NAMALWA (cell line): Measurements from ENCODE around the gene TPRX1.
"Not testable (repeated sequence)": the region's sequence is repeated elsewhere in the genome, so short reads cannot be mapped to it uniquely, and the experiment has no call there.

Experiments
- DNase-seq: peaks from one replicate; pipeline ENCODE4 v3.0.0-alpha.2; 2015; ENCODE audit warnings: low spot score

The TPRX1 gene

DNA sequence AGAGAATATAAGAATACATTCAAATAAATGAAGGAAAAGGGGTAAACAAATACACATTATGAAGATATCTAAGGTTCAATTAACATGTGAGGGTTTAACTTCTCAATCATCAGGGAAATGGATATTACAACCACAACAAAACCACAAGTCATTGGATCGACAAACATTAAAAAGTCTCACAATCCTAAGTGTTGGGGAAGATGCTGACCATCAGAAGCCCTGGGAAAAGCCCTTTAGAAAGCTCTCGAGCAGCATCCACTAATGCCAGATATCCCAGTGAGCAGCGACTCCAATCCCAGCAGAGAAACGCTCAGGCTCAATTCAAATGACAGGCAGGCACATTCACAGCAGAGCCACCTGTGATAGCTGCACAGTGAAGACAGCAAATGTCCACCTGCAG lies 3.1 kb downstream of the TPRX1 start:
- no peak for DNase-seq

- DNase-seq = no peak
Observed at GRCh38 chr19:47798904-47799266, 5.5 kb downstream of the TPRX1 start.

DNA sequence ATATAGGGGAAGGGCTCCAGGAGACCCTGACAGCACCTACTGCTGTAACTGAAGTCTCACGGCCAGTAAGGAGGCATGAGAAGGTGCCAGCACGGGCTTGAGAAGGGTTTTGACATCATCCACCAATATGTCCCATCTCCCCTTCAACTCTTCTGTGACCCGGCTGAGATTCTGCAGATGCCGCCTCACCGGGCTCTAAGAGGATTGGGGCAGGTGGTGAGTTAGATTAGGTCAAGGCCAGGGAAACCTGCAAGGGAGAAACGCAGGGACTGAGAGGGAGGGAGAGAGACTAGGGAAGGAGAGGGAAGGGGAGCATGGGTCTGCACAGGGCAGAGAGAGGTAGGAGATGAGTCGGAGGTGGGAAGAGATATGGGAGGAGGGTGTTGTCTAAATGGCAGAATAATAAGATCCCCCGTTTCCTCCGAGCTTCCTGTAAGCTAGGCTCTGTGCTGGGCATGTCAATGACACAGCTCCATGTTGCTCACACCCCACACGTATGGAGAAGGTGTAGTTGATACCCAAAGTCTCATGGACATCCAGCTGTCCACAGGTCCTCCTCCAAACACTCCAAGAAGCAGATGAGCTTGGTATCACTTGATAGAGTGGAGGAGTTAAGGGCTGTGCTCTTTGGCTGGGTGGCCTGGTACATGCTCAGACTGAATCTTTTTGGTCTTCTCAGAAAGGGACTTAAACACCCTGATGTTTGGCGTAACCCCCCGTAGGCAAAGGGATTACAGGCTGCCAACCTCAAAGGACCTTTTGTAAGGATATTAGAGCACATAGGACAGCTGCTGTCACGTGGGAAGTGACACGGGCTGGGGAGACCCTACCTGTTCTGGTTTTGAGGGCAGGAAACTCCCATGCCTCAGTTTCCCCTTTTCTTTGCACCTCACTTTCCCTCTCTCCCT lies 6.1 kb downstream of the TPRX1 start:
- no peak for DNase-seq

- DNase-seq = no peak
Observed at GRCh38 chr19:47796785-47797184, 7.6 kb downstream of the TPRX1 start.

- no peak for DNase-seq
Observed at GRCh38 chr19:47794526-47794925, 9.8 kb downstream of the TPRX1 start.

- DNase-seq = no peak
Observed at GRCh38 chr19:47792616-47793015, 11.7 kb downstream of the TPRX1 start.

GRCh38 chr19:47790398-47790814 lies 13.9 kb downstream of the TPRX1 start:
- peak; percentile 81 for DNase-seq

- DNase-seq = not testable (repeated sequence)
Observed at GRCh38 chr19:47789811-47790210, 14.5 kb downstream of the TPRX1 start.

DNA sequence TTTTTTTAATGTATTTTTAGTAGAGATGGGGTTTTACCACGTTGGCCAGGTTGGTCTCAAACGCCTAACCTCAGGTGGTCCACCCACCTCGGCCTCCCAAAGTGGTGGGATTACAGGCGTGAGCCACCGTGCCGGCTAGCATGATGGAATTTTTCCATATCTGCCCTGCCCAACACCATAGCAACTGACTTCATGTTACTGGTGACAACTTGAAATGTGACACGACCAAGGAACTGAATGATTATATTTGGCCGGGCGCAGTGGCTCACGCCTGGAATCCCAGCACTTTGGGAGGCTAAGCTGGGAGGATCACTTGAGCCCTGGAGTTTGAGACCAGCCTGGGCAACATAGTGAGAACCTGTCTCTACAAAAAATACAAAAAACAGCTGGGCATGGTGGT lies 17.0 kb downstream of the TPRX1 start:
- DNase-seq = not testable (repeated sequence)

DNA sequence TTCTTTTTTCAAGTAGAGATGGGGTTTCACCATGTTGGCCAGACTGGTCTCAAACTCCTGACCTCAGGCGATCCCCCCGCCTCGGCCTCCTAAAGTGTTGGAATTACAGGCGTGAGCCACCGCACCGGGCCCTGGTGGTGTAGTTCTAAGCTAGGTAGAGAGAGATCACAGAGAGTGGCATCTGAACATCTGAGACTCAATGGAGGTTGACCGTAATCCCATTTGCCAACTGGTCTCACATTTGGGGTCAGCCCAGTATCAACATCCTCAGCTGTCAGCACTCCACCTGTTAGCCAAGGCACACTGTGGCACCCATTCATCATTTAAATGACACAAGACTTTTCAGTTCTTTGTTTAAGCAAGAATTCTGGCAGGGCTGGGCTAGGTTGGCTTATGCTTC lies 17.8 kb downstream of the TPRX1 start:
- DNase-seq = no peak

- DNase-seq = no peak
Observed at GRCh38 chr19:47781590-47782262, 22.6 kb downstream of the TPRX1 start.

DNA sequence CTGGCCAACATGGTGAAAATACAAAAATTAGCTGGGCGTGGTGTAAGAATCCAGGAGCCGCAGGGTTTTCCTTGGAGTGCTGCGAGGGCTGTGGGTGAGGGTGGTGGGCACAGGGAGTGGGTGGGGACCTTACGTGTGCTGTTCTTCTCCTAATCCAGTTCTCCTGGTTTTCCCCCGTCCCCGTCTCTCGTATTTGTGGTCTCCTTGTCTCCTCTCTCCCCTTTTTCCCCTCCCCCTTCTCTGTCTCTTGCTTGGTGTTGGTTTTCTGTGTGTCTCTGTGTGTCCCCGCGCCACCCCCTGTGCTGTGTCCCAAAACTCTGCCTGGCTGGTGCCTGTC lies 24.2 kb downstream of the TPRX1 start:
- no peak for DNase-seq

DNA sequence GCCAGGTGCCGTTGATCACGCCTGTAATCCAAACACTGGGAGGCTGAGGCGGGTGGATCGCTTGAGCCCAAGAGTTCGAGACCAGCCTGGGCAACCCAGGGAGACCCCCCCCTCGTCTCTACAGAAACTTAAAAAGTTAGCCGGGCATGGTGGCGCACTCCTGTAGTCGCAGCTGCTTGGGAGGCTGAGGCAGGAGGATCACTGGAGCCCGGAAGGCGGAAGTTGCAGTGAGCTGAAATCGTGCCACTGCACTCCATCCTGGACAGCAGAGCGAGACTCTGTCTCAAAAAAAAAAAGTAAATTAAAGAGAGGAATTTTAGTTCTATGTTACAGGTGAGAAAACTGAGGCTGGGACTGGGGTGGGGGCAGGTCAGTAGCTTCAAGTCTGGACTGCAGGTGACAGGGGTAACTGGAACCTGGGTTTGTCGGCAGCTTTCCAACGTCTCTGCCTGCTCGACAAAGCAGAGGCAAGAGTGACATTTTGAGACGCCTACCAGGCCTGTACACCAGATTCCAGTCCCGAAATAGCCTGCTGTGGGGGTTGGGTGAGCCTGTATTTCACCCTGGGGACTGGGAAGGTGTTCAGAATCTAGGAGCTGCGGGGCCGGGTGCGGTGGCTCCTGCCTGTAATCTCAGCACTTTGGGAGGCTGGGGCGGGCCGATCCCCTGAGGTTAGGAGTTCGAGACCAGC lies 24.7 kb downstream of the TPRX1 start:
- no peak for DNase-seq

DNA sequence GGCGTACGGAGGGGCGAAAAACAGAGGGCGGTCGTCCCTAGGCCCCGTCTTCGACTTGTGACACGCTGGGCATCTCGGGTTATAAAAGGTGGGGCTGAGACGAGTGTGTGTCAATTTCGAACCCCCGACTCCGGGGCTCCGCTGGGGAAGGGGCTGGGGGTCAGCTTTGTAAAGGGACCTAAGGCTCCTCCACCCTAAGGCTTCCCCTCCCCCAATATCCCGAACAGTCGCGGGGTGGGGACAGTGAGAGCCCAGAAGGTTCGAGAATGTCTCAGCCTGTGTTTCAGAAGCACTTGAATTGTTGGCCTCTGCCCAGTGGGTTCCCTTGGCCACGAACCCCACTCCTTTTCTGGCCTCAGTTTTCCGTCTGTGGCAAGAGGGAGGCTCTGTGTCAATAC lies 25.4 kb downstream of the TPRX1 start:
- DNase-seq = no peak

DNA sequence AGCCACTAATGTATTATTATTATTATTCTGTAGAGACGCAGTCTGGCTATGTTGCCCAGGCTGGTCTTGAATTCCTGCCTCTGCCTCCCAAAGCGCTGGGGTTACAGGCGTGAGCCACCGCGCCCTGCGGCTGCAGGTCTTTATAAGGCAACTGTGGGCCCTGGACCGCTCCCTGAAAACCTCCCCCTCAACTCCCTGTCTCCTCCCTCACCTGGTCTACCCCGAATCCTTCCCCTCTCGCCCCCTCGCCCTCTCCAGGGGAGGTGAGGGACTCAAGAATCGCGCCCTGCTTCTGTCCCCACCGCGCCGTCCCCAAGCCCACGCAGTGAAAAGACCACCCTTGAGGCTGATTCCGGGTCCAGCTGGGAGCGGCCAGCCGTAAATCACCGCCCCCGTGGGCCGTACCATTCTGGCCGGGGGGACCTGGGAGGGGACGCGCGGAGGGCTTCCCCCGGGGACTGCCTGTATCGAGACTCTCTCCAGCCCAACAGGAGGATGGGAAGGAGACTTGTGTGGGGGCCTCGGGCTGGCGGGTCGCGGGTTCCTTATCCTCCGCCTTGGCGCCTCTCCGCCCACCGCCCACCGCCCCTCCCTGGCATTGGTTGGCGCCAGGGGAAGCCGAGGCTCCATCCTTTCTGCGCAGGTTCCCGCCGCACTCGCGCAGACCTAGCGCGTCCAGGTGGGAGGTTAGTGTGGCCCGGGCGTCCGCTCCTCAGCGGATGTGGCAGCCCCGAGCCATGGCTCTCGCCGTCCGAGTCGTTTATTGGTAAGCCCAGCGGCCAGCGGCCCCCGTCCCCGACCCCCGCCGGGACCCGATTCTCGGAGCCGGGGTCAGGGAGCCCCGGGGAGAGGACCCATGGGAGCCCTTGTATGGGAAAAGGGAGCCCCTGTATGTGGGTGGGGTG lies 26.1 kb downstream of the TPRX1 start, which contains the start of gene SELENOW:
SELENOW (plus strand) TSS at position 655 of the 905 bp plus-strand sequence; CDS start at position 738, 83 bp downstream.
- peak; percentile 43 for DNase-seq

GRCh38 chr19:47777245-47778048 lies 26.9 kb downstream of the TPRX1 start:
- DNase-seq = not testable (repeated sequence)

- DNase-seq = no peak
Observed at GRCh38 chr19:47776568-47776967, 27.8 kb downstream of the TPRX1 start.

DNA sequence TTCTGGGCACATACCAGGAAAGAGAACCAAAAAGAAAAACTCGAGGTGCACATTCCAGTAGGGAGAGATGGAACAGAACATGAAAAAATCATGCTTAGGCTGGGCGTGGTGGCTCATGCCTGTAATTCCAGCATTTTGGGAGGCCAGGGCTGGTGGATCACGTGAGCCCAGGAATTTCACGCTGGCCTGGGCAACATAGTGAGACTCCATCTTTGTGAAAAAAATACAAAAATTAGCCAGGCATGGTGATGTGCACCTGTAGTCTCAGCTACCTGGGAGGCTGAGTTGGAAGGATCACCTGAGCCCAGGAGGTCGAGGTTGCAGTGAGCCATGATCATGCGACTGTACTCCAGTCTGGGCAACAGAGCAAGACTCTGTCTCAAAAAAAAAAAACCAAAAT lies 33.1 kb downstream of the TPRX1 start:
- not testable (repeated sequence) for DNase-seq

GRCh38 chr19:47769534-47769933 lies 34.8 kb downstream of the TPRX1 start:
- no peak for DNase-seq

DNA sequence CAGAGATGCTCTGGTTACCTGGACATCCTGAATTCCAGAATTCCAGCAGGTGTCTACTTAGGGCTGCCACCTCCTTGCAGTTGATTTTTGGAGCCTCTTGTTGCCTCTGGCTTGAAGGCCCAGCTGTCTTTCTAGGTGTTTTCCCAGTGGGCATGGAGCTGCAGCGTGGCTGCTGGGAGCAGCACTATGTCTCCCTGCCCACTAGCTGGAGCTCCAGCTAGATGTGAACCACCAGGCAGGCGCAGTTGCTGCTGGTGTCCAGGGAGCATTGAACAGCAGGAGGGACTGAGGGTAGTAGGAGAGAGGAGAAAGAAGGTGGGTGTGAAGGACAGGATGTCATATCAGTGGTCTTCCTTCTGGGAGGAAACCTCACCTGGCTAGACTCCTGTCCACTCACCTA lies 35.7 kb downstream of the TPRX1 start:
- DNase-seq = no peak

GRCh38 chr19:47767349-47767748 lies 37.0 kb downstream of the TPRX1 start:
- no peak for DNase-seq
